ENCODE measurements around the gene KRT75.

Gene KRT75

DNA sequence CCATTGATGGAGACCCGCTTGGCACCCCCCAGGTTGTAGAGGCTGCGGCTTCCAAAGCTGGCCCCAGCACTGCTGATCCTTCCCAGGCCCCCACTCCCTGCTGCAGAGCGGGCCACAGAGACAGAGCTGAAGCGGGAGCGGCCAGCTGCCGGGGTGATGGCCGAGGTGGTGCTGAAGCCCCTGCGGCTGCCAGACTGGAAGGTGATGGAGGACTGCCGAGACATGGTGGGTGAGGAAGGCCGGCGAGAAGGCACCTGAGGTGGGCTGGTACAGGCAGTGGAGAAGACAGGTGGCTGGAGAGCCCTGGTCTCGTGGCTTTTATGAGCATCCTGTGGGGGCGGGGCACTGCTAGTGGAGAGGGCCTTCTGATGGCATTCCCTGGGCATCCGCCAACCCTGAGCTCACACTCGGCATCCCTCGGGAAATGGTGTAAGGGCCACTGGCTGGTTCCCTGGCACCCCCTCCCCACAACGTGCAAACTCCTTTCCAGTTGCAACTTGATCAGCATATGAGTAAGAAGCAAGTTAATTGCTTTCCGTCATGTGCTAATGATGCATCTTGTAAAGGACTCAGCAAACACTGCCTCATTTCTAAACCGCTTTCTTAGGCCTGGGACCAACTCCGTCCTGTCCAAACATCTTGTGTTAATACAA, at the start of gene KRT75:
Gene KRT75 (minus strand): TSS at position 291 of the 653 bp plus-strand sequence. CDS start 67 bp downstream, at position 224.
- TF ChIP-seq GATA2 (IDR thresholded peaks at IDR 0.05; ENCODE audit: low read depth, low read length): no peak
- no peak for TF ChIP-seq GATA3 (IDR thresholded peaks at IDR 0.05; ENCODE audit: low read depth, low read length)

DNA sequence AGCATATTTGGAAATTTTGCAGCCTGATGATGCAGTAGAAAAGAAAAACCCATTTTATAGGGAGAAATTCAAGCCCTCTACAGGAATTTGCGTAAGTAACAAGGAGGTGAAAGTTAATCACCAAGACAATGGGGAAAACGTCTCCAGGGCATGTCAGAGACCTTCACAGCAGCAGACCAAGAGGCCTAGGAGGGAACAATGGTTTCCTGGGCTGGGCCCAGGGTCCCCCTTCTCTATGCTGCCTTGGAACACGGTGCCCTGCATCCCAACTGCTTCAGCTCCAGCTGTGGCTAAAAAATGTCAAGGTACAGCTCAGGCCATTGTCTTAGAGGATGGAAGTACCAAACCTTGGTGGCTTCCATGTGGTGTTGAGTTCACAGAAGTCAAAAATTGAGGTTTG, 45.9 kb upstream of the KRT75 start:
- TF ChIP-seq GATA3 (IDR thresholded peaks at IDR 0.05; ENCODE audit: low read depth, low read length) (no peak), GATA2 (IDR thresholded peaks at IDR 0.05; ENCODE audit: low read depth, low read length) (no peak)

DNA sequence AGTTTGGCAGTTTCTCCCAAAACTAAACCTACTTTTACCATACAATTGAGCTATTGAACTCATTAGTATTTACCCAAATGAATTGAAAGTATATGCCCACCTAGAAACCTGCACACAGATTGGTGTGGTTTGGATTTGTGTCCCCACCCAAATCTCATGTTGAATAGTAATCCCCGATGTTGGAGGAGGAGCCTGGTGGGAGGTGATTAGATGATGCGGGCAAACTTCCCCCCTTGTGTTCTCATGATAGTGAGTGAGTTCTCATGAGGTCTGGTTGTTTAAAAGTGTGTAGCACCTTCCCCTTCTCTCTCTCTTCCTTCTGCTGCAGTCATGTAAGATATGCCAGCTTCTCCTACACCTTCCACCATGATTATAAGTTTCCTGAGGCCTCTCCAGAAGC, 43.5 kb upstream of the KRT75 start:
- TF ChIP-seq GATA3 (IDR thresholded peaks at IDR 0.05; ENCODE audit: low read depth, low read length): no peak
- TF ChIP-seq GATA2 (IDR thresholded peaks at IDR 0.05; ENCODE audit: low read depth, low read length): no peak

DNA sequence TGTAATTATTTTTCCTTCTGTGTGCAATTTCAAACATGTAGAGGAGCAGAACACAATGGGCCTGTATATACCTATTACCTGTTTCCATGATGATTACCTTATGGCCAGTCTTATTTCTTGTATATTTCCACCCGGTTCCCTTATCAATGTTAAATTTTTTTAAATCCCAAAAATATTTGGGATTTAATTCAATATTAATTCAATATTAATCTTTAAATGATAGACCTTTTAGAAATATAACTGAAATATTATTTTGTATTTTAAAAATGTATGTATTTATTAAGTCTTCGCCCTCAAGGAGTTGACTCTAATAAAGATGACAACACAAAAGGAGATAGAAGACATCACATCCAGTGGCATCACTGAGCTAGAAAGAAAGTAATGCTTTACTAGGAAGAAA, 40.0 kb upstream of the KRT75 start:
- TF ChIP-seq GATA3 (IDR thresholded peaks at IDR 0.05; ENCODE audit: low read depth, low read length) (no peak), GATA2 (IDR thresholded peaks at IDR 0.05; ENCODE audit: low read depth, low read length) (no peak)

DNA sequence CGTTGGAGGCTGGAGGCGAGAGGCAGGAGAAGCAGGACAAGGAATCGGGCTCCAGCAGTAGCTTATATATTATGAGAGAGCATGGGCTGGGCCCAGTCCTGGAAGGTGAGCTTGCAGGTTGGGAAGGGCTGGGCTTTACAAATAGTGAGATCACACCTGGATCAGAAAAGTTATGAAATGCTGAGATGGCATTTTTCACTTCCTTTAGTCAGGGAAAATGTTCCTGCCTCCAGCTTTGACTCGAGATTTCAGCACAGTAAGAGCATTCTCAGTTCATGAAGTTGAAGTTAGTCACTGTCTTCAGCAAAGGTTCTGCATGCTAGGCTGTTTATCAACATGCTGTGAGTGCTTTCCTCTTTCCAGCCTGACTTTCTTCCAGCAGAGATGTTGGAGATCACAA, 39.6 kb upstream of the KRT75 start, which contains the start of gene KRT6C:
Gene KRT6C (minus strand): TSS at position 38 of the 400 bp plus-strand sequence. CDS start 68 bp downstream, outside the sequence.
- TF ChIP-seq GATA2 (IDR thresholded peaks at IDR 0.05; ENCODE audit: low read depth, low read length) (no peak), GATA3 (IDR thresholded peaks at IDR 0.05; ENCODE audit: low read depth, low read length) (no peak)

DNA sequence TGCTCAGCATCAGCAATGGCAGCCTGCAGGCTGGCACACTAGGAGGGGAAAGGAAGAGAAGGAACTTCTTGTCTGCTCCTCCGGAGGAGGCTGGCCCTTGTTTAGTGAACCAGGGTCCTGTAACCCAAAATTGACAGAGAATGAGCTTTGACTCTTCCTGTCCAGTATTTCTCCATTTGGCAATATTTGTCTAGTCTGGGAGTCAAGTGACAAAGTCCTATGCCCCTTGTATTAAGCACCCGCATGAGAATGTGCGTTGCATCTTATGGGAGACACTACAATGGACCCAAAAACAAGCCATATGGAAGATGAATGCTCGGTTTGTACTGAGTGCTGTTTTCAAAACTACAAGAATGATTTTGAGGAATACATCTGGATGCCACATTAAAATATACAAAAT, 35.7 kb upstream of the KRT75 start:
- TF ChIP-seq GATA3 (IDR thresholded peaks at IDR 0.05; ENCODE audit: low read depth, low read length): no peak
- no peak for TF ChIP-seq GATA2 (IDR thresholded peaks at IDR 0.05; ENCODE audit: low read depth, low read length)

DNA sequence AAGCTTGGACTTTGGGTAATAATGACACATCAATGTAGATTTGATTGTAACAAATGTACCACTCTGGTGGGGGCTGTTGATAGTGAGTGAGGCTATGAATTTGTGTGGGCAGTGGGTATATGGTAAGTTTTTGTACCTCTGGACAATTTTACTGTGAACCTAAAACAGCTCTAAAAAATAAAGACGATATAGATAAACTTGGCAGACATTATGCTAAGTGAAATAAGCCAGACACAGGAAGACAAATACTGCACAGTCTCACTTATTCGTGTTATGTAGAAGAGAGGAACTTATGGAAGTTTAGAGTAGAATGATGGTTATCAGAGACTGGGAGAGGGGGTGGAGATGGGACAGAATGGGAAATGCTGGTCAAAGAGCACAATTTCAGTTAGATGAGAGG, 30.7 kb upstream of the KRT75 start:
- TF ChIP-seq GATA2 (IDR thresholded peaks at IDR 0.05; ENCODE audit: low read depth, low read length): peak; percentile 42; the same call in 1 of the 2 replicates
- TF ChIP-seq GATA3 (IDR thresholded peaks at IDR 0.05; ENCODE audit: low read depth, low read length): no peak

DNA sequence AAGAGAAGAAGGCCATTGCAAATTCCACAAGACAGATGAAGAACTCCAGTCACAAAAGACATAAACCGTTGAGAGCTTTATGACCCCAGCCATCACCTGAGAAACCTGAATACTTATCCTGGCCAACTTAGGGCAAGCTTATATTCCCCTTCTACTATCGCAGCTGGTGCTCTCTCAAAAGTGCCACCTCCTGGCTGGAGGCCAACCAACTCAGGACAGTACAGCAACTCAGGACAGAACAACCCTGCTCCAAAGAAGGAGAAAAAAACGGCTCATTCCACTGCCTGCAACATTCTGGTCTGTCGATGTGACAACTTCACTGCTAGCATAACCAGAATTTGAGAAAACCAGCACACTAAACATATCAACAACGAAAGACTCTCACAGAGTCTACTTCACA, 27.5 kb upstream of the KRT75 start:
- no peak for TF ChIP-seq GATA3 (IDR thresholded peaks at IDR 0.05; ENCODE audit: low read depth, low read length)
- TF ChIP-seq GATA2 (IDR thresholded peaks at IDR 0.05; ENCODE audit: low read depth, low read length): no peak

DNA sequence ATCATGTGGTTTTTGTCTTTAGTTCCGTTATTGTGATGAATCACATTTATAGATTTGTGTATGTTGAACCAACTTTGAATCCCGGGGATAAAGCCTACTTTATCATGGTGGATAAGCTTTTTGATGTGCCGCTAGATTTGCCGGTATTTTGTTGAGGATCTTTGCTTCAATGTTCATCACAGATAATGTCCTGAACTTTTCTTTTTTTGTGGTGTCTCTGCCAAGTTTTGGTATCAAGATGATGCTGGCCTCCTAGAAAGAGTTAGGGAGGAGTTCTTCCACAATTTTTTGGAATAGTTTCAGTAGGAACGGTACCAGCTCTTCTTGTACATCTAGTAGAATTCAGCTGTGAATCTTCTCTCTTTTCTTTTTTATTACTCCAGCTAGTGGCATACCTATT, 24.7 kb upstream of the KRT75 start:
- TF ChIP-seq GATA3 (IDR thresholded peaks at IDR 0.05; ENCODE audit: low read depth, low read length) (no peak), GATA2 (IDR thresholded peaks at IDR 0.05; ENCODE audit: low read depth, low read length) (no peak)

DNA sequence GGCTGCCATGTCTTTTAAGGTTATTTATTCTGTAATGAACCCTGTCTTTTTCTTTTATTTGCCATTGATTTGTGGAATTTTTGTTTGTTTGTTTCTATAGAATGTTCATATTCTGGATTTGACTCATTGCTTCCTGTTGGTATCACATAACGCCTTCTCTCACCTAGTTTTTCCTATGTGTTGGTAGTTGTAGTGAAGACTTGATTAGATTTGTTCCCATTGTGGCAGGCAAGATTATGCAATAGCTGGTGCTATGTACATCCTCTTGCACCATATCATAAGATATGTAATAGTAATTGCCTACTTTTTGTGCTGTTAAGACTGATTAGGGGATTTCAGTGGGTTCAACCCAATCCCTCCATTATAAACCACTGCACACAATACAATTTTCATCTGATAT, 21.6 kb upstream of the KRT75 start:
- TF ChIP-seq GATA3 (IDR thresholded peaks at IDR 0.05; ENCODE audit: low read depth, low read length) (no peak), GATA2 (IDR thresholded peaks at IDR 0.05; ENCODE audit: low read depth, low read length) (no peak)

DNA sequence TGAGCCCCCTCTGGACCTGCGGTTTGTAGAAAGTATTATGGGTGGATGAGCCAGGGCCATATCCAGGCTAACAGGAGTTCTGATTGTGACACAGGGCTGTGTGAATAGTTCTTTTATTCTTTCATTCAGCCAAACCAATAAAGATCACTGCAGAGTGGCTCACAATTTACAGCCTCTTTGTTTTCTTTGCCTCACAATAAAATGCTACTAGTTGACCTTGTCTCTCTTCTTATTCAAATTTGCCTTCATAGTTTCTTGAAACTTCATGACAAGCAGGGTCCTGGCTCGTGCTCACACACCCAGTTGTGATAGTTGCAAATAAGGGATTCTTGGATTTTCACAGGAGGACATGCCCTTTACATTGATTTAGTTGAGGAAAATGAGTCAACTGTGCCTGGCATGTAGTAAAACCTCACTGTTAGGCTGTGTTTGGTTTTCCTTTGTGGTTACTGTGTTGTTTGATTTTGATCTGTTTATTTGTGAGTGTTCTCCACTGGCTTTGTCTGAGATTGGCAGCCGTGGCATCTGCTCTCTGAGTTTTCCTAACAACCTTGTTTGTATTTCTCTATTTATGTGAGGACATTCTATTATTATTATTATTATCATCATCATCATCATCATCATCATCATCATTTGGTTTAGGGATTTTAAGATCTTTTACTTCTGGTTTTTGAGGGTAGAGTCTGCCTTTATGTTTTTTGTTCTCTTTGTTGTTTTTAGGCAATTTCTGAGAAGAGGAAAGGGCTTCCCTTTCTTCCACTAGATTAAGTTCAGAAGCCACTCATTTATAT, 20.4 kb upstream of the KRT75 start:
- no peak for TF ChIP-seq GATA2 (IDR thresholded peaks at IDR 0.05; ENCODE audit: low read depth, low read length)

DNA sequence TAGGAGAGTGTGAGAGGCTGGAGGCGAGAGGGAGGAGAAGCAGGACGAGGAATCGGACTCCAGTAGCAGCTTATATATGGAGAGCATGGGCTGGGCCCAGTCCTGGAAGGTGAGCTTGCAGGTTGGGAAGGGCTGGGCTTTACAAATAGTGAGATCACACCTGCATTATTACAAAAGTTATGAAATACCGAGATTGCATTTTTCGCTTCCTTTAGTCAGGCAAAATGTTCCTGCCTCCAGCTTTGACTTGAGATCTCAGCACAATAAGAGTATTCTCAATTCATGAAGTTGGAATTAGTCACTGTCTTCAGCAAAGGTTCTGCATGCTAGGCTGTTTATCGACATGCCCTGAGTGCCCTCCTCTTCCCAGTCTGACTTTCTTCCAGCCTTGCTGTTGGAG, 17.9 kb upstream of the KRT75 start, which contains the start of gene KRT6B:
Gene KRT6B (minus strand): TSS at position 46 of the 400 bp plus-strand sequence. CDS start 68 bp downstream, outside the sequence.
- TF ChIP-seq GATA3 (IDR thresholded peaks at IDR 0.05; ENCODE audit: low read depth, low read length) (no peak), GATA2 (IDR thresholded peaks at IDR 0.05; ENCODE audit: low read depth, low read length) (no peak)

DNA sequence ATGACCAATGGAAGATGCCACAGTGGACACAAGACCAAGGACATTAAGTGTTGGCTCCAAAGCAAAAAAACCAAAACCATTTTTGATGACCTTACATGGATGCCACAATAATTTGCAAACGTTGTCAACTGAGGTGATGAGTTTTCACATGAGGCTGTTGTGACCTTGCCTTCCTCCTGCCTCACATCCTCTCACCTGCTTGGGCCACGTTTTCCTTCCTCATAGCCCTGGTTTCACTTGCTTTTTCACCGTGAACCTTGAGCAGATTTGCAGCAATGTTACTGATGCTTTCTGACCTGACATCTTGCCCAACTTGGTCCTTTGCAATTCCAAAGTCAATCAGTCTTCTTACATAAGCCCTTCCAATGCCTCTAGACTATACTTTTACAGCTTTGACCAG, 14.1 kb upstream of the KRT75 start:
- no peak for TF ChIP-seq GATA3 (IDR thresholded peaks at IDR 0.05; ENCODE audit: low read depth, low read length)
- no peak for TF ChIP-seq GATA2 (IDR thresholded peaks at IDR 0.05; ENCODE audit: low read depth, low read length)

DNA sequence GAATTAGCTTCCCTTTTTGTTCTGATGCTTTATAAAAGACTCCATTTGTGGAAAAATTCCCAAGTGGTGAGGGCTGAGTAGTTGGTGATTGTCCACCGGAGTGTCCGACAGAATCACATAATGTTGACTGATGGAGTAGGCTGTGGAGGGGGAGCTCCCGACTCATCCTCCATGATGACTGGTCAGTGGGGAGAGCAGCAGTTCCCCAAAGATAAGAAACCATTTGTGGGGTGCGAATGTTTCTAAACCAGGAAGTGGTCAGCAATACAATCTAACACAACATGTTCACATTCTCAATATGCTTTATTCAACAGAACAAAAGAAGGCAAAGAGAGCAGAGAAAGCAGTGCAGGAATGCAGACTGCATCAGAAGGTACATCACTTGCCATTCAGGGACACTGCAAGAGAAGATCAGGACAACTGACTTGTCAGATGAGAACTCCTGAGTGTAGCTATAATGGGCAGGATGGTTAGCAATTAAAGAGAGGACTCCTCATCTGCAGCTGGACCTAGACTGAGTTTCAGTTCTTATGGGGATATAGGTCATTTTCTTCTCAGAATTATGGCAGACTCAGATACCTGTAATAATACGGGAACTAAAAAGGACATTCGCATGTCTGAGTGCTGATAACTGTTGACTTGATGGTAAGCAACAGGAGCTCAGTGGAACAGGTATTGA, 12.3 kb upstream of the KRT75 start:
- TF ChIP-seq GATA2 (IDR thresholded peaks at IDR 0.05; ENCODE audit: low read depth, low read length): no peak
- TF ChIP-seq GATA3 (IDR thresholded peaks at IDR 0.05; ENCODE audit: low read depth, low read length): no peak

All from SH-SY5Y (cell line).